Stimulated activated CD4-positive, alpha-beta T cell treated with anti-CD3 and anti-CD28 coated beads, Interleukin-2, amount 100 ng/mL, for 24 hours (primary cell): Measurements from ENCODE around the gene TGFBR1.

ENCODE experiments used
- DNase-seq, 2 donors: peaks; one replicate each; pipeline ENCODE4 v3.0.0-alpha.2; 2020

Gene TGFBR1

DNA sequence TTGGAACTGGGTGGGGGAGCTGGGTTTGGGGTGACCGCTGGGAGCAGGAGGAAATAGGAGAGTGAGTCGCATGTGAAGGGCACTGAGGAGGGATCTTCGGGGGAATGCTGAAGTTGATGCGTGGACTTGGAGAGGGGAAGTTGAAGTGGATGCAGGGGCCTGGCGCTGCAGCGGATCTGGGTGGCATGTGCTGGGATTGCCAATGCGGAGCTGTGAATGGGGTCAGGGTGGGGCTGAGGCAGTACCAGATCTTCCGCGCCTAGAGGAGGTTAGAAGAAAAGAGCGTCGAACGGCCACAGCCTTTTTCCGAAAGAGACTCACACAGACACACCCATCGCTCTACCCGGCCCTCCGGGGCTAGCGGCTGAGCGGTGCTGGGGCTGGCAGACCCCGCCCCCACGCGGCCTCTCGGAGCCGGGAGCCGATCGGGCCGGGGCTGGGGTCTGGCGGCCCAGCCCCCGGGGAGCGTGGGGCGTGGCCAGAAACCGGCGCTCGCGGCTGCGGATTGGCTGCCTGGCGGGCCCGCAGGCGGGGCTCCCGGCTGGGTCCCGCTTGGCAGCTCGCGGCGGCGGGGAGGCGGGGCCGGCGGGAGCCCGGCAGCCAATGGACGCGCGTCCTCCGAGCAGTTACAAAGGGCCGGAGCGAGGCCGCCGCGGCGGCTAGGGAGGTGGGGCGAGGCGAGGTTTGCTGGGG lies at the start of gene TGFBR1:
TSS of gene TGFBR1 (plus strand) at position 655 of the 693 bp plus-strand sequence. CDS start 93 bp downstream, outside the sequence.
- peak; percentile 91 to 94 for DNase-seq

- DNase-seq = no peak
These were observed 49.5 kb upstream of the TGFBR1 start for GRCh38 chr9:99055384-99055783.

DNA sequence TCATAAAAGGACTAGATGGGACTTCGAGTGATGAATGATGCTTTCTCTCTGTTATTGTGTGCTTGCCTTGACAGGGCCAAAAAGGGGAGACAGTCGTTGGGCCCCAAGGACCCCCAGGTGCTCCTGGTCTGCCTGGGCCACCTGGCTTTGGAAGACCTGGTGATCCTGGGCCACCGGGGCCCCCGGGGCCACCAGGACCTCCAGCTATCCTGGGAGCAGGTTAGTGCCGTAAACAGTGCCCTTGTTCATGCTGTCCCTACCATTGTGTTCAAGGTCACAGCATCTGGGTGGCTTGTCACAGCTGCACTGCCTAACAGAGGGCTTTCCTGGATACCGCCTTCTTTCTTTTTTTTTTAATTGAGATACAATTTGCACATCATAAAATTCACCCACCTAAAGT lies 48.7 kb upstream of the TGFBR1 start:
- no peak for DNase-seq

GRCh38 chr9:99056886-99057664 lies 47.8 kb upstream of the TGFBR1 start:
- DNase-seq = peak in 1 of 2 donors; percentile 19

DNA sequence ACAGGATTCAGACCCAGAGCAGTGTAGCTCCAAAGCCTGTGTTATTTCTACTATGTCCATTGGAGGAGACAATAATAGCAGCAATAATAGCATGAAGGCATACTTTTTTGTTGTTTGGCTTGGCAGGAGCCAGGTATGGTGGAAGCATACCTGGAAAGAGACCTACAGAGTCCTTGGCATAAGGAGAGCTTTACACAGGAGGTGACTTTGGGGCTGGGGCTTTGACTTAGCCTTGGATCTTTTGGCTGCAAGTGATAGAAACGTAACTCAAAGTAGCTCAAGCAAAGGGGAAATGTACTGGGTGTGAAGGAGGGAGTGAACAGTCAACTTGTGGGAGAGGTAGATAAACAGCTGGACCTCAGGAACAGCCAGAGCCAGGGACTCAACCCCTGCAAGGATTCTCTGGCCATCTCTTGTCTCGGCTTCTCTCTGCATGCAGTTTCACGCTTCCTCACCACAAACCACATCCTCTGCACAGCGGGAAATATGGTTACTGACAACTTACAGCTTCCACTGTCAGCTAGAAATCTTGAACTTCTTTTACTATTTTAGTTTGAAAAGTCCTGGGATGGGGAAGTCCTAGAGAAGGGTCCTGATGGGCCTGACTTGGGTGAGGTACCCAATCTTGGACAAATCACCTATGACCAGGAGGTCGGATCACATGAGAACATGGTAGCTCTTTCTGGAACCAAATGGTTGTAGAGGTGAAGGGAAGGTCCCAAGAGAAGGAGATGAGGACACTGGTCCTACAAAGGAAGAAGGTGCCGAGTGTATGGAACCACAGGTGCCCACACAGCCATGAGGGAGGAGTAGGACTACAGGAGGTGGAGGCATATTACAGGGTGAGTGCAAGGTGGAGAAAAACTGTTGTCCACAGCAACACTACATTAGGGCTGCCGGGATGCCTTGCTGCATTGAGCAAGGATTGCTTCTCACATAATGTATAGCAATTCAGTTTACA lies 47.0 kb upstream of the TGFBR1 start:
- peak; percentile 65 to 68 for DNase-seq

DNA sequence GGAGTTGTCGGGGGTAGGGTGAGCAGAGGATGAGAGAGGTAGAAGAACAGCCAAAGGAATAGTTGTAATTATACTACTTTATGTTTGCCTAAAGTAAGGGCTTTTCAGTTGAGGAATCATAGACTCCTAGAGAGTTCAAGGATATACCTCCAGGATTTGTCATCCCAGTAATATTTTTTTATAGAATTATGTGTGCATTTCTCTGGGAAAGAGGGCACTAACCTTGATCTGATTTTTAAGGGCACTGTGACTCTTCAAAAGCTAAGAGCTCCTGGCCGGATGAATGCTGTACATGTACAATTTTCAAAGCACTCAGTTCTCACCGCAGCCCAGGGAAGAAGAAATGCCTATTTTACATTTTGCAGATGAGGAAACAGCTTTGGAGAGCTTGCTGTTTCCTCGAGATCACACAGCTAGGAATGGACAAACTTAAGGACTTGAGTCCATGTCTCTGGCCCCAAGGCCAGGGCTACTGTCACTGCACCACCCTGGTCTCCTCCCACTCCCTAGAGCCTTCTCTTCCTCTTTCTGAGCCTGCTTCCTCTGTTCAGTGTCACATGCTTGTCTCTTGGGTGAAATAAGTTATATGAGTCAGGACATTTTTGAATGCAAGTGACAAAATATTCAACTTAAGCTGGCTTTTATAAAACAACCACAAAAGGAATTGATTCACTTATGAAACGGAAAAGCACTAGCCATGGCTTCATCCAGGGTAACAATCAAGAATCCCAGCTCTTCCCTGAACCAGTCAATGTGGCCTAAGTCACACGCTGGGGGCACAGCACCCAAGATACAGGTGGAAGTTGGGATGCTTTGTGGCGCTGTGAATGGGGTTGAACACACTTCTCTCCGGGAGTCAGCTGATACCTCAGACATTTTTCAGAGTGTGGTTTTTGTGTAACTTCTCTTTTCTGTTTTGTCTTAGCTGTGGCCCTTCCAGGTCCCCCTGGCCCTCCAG lies 45.7 kb upstream of the TGFBR1 start:
- no peak for DNase-seq

DNA sequence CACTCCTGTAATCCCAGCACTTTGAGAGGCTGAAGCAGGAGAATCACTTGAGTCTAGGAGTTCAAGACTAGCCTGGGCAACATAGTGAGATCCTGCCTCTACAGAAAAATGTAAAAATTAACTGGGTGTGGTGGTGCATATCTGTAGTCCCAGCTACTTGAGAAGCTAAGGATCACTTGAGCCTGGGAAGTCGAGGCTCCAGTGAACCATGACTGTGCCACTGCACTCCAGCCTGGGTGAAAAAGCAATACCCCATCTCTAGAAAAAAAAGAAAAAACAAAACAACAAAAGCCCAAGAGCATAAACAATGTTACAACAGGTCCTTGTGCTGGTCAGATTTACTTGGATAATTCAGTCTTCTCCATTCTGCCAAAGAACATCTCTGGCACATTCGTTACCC lies 44.3 kb upstream of the TGFBR1 start:
- DNase-seq = no peak

- DNase-seq = no peak
These were observed 42.4 kb upstream of the TGFBR1 start for GRCh38 chr9:99062549-99062948.

DNA sequence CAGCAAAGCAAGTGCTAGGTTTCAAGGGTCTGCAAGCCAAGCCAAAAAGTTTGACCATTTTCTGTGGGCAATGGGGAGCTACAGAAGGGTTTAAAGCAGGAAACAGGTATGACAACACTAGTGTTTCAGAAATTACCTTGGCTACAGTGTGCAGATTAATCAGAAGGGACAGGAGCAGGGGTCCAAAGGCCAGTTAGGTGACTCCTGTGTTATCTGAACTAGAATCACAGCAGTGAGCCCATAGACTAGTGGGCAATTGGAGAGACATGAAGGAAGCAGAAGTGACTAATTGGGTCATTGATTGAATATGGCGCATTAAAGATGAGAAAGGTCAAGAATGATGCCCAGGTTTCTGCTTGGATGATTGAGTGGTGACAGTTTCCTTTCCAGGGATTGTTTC lies 41.4 kb upstream of the TGFBR1 start:
- DNase-seq = no peak

GRCh38 chr9:99066571-99066970 lies 38.3 kb upstream of the TGFBR1 start:
- DNase-seq = no peak

DNA sequence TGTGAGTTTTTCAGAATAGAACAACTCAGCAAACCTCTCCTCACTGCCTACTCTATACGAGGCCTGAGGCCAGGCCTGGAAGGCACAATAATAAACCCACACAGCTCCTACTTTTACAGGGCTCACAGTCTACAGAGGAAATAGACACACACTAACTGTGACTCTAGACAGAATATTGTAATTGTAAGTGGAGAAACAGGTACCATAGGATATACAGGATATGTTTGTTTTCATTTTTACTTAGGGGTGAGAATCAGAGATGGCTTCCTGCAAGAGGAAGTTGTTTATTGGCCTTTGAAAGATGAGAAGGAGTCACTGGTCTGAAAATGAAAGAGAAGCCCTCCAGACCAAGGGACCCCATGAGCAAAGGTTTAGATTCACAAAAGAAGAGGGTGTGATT lies 35.8 kb upstream of the TGFBR1 start:
- no peak for DNase-seq

DNA sequence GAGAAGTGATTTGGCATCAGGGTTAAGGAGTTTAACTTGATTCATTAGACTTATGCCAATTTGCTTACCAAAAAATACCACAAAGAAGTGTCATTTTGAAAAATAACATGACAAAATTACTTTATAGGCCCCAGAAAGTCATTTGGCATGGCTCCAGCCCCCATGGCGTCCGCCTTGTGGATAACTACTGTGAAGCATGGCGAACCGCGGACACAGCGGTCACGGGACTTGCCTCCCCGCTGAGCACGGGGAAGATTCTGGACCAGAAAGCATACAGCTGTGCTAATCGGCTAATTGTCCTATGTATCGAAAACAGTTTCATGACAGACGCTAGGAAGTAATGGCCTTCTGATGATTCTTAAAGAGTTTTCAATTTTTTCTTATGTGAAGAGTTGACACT lies 35.4 kb upstream of the TGFBR1 start:
- no peak for DNase-seq

- DNase-seq = no peak
These were observed 34.2 kb upstream of the TGFBR1 start for GRCh38 chr9:99070681-99071080.

DNA sequence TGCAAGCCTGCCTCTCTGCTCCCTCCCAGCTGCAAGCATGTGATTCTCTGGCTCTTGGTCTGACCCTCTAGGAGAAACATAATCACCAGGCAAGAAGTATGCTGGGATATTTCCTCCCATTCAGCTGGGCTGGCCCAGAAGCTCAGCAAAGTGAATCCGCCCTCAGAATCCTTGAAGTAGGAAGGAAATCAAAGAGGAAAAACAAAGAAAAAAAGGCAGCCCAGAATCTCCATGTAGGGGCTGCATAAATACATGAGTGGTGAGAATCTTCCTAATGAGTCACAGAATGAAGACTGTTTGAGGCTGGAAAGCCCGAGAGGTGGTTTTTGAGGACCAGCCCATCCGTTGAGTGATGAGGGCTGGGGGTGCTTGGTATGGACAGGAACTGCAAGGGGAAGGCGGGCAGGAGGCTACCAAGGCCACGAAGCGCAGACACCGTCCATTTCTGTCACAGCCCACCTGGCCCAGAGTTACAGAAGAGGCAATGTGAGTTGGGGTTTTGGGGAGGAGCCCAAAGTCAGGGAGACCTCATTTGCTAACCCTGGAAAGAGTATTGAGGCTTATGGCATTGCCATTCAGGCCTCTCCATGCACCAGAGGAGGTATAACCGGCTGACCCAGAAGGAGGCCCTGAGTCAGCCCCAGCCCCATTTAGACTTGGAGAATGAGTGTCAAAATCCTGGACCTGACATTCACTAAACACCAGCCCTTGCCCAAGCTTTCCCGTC lies 33.4 kb upstream of the TGFBR1 start:
- no peak for DNase-seq

GRCh38 chr9:99072040-99072394 lies 32.9 kb upstream of the TGFBR1 start:
- no peak for DNase-seq

DNA sequence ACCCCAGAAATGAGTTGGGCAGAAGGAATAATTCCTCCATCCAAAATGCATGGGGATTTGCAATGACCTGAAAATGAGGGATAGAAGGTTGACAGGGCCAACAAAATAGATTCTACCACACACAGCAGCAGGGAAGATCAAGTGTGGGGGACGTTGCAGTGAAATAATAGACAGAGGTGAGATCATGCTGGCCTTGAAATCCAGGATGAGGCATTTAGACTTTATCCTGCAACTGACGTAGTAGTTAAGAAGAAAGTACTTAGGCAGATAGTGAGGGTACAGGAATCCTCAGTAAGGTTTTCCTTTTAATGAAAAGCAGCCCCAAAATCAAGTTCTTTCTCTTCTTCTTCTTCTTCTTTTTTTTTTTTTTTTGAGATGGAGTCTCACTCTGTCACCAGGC lies 31.6 kb upstream of the TGFBR1 start:
- no peak for DNase-seq

DNA sequence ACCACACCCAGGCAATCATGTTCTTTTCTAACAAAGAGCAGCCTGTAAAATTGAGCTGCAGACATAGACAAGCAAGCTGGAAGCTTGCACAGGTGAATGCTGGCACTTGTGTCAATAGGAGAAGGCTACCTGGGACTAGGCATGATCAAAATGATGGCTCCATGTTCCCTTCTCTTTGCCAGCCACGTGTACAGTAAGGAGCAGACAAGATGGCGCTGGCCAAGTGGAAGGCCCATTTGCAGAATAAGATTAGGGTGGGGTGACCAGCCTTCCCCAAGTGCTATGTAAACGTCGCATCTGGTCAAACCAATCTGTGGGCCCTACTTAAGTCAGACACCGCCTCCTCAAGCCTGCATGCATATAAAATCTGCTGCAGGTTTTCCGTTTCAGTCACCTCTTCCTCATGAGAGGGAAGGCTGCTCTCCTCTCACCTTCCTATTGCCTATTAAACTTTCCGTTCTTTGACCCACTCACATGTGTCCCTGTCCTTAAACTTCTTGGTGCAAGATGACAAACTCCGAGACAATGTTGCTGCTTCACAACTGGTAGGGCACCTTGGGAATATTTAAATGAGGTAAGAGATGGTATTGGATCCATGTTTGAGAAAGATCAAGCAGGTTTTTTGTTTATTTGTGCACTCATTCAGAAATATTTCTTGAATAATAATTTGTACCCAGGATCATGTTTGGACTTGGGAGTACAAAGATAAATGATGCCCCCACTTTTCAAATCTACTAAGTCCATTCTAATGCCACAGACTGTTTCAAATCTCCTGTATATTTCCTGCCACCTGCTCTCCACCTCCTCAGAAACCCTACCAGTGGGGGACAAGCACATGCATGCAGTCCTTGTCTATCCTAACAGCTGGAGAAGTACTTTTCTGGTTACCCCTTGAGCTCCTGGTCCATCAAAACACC lies 30.7 kb upstream of the TGFBR1 start:
- DNase-seq = no peak

- DNase-seq = no peak
These were observed 30.0 kb upstream of the TGFBR1 start for GRCh38 chr9:99074902-99075245.

DNA sequence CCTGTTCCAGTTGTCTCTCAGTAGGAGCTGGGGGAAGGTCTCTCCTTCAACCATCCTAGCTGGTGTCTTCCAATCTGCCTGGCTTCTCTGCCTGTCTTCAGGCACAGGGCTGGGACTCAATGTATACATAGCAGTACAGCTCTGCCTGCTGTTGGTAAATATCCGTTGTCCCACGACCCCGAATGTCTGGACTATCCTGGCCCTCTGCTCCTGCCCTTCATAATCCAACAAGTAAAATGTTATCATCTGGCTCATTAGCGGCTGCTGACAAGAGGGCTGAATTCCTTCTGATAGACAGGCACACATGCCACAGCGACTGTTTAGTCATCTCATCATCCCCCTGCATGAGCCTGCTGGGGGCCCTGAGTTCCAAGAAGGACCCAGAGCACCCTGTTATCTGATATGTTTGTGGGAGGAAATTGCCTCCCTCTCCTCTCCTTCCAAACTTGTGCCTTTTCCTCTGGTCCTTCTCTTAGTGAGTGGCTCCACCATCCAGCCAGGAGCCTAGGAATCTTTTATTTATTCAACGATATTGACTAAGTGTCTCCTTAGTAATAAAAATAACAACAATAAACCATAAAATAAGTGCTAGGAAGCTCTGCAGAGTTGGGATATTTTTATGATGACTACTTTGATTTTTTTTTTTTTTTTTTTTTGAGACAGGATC lies 29.5 kb upstream of the TGFBR1 start:
- no peak for DNase-seq

DNA sequence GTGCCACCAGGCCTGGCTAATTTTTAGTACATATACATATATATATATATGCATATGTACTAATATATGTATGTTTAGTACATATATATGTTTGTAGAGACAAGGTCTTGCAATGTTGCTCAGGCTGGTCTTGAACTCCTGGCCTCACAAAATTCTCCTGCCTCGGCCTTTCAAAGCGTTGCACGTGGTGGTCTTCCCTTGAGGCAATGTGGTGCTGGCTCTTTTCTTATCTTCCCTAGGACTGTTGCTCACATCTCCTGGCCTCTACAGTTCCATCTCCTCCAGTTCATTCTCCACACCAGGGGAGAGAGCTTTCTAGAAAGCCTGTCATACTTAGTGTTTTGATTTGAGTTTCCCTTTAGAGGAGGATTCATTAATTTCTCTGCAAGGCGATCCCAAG lies 28.9 kb upstream of the TGFBR1 start:
- DNase-seq = no peak
